Thyroid gland (tissue), 4 donors: ENCODE measurements around the gene SEC24D. TPM values are rescaled to one million over a fixed set of nuclear protein-coding genes. Genes with fewer than 3 reads are reported as not detected.

Source experiments
- DNase-seq, 2 donors: peaks; one replicate each; pipeline ENCODE4 v3.0.0-alpha.2; 2019
- H3K27ac ChIP-seq, 3 donors: fragments of 200-600 bp; sonication (generic); 1 replicate in 2 of 3; 2 replicates in 1 of 3; pipeline ENCODE4 v1.5.1; 2016 to 2019; ENCODE audit warnings: mild to moderate bottlenecking in 1 of 3, moderate library complexity in 1 of 3
- H3K27me3 ChIP-seq: fragments of 200-600 bp; sonication (generic); one replicate; pipeline ENCODE4 v1.5.1; 2019
- H3K36me3 ChIP-seq, 2 donors: fragments of 200-600 bp; sonication (generic); one replicate each; pipeline ENCODE4 v1.5.1; 2016 to 2019
- H3K4me1 ChIP-seq, 2 donors: fragments of 200-600 bp; sonication (generic); one replicate each; pipeline ENCODE4 v1.5.1; 2017 to 2019
- H3K4me3 ChIP-seq, 3 donors: fragments of 200-600 bp; sonication (generic); replicated peaks in 1 of 3; 1 replicate in 2 of 3; 2 replicates in 1 of 3; pipeline ENCODE4 v1.5.1; 2016; ENCODE audit warnings: mild to moderate bottlenecking in 1 of 3
- H3K9me3 ChIP-seq: fragments of 200-600 bp; sonication (generic); one replicate; pipeline ENCODE4 v1.5.1; 2017
- CTCF ChIP-seq, 6 experiments: fragments of 200-600 bp in 3 of 6; fragments of 450-650 bp in 3 of 6; sonication (generic) in 3 of 6; IDR thresholded peaks; one replicate each; pipeline ENCODE4 v1.5.1; 2016 to 2019; ENCODE audit warnings: antibody characterized with exemption in 6 of 6, mild to moderate bottlenecking in 2 of 6, inconsistent platforms in 1 of 6, moderate library complexity in 1 of 6
- POLR2A ChIP-seq, 2 donors: fragments of 450-650 bp; IDR thresholded peaks; one replicate each; pipeline ENCODE4 v1.6.1; 2017; ENCODE audit warnings: antibody characterized with exemption in 2 of 2, mild to moderate bottlenecking in 2 of 2, moderate library complexity in 1 of 2
- WGBS, 2 donors: methylation state at CpG; one replicate each; pipeline ENCODE4 v1.1.5; 2017; 5-methylcytosine and 5-hydroxymethylcytosine counted together
- intact Hi-C: fragments of 100-400 bp; cut with DNase I; formaldehyde crosslinking; loops from one replicate; pipeline ENCODE4 v1.15.1; 2023
- total RNA-seq, 4 donors: library from RNA; depleted of rRNA; stranded (reverse); fragments of >200 nt; gene quantifications; one replicate each; pipeline ENCODE4 v1.2.3, GENCODE V29; 2016

SEC24D gene
- total RNA-seq, 4 donors from 2014 or later = 56.3 to 120 (median 80.4) TPM

- WGBS, 2 donors = 65 to 76% methylated on average over 2 of the region's 2 CpGs
- H3K27ac ChIP-seq = peak overlapping the region in 2 of 3 donors; percentile 43 to 47
- TF ChIP-seq CTCF (IDR thresholded peaks at IDR 0.05) (no peak), POLR2A (IDR thresholded peaks at IDR 0.05) (no peak)
- H3K9me3 ChIP-seq = no peaks in the 10 kb centered on the region
- no peaks in the 10 kb centered on the region for H3K27me3 ChIP-seq
- peaks cover 24 to 36% of the 10 kb centered on the region in 2 donors for H3K4me1 ChIP-seq
- no peak for DNase-seq
- H3K36me3 ChIP-seq = peaks cover 11 to 19% of the 10 kb centered on the region in 2 donors
- no peak overlapping the region for H3K4me3 ChIP-seq
- intact Hi-C loops = loop anchor here (10.0 kb wide), 1 partner anchor 203 kb away; no protein-coding TSS in a partner anchor
These were observed 74.4 kb downstream of the SEC24D start for GRCh38 chr4:118761397-118762016.

GRCh38 chr4:118760493-118760892 is 75.4 kb downstream of the SEC24D start:
- Histone ChIP-seq H3K9me3 (no peaks in the 10 kb centered on the region), H3K4me1 (peaks cover 18 to 30% of the 10 kb centered on the region in 2 donors), H3K27me3 (no peaks in the 10 kb centered on the region), H3K4me3 (no peak overlapping the region), H3K27ac (peak overlapping the region in 2 of 3 donors; percentile 21 to 47), H3K36me3 (peaks cover 6 to 15% of the 10 kb centered on the region in 2 donors)
- intact Hi-C loops = loop anchor here (10.0 kb wide), 1 partner anchor 204 kb away; no protein-coding TSS in a partner anchor
- WGBS, 2 donors = 98% methylated on average over 5 of the region's 5 CpGs
- DNase-seq = no peak
- no peak for TF ChIP-seq CTCF (IDR thresholded peaks at IDR 0.05)
- no peak for TF ChIP-seq POLR2A (IDR thresholded peaks at IDR 0.05)

- Histone ChIP-seq H3K36me3 (peaks cover 6 to 15% of the 10 kb centered on the region in 2 donors), H3K27ac (peak overlapping the region in 2 of 3 donors; percentile 11 to 21), H3K4me3 (no peak overlapping the region), H3K9me3 (no peaks in the 10 kb centered on the region), H3K27me3 (no peaks in the 10 kb centered on the region), H3K4me1 (peaks cover 14 to 26% of the 10 kb centered on the region in 2 donors)
- WGBS, 2 donors = 88 to 90% methylated on average over 3 of the region's 3 CpGs
- intact Hi-C loops = loop anchor here (10.0 kb wide), 1 partner anchor 205 kb away; no protein-coding TSS in a partner anchor
- no peak for DNase-seq
- no peak for TF ChIP-seq CTCF (IDR thresholded peaks at IDR 0.05)
These were observed 75.8 kb downstream of the SEC24D start for GRCh38 chr4:118760092-118760491.

- Histone ChIP-seq H3K27me3 (no peaks in the 10 kb centered on the region), H3K4me1 (peaks cover 10 to 24% of the 10 kb centered on the region in 2 donors), H3K36me3 (peaks cover 6 to 13% of the 10 kb centered on the region in 2 donors), H3K27ac (peak overlapping the region in 2 of 3 donors; percentile 11 to 21), H3K9me3 (no peaks in the 10 kb centered on the region), H3K4me3 (no peak overlapping the region)
- WGBS, 2 donors = 82 to 84% methylated on average over 2 of the region's 2 CpGs
- TF ChIP-seq POLR2A (IDR thresholded peaks at IDR 0.05) (no peak), CTCF (IDR thresholded peaks at IDR 0.05) (no peak)
- DNase-seq = no peak
- intact Hi-C loops = no loop called here
These were observed 76.4 kb downstream of the SEC24D start for GRCh38 chr4:118759481-118759880.

GRCh38 chr4:118758293-118758692 is 77.6 kb downstream of the SEC24D start:
- no peak for DNase-seq
- Histone ChIP-seq H3K4me3 (no peak overlapping the region), H3K27ac (no peak overlapping the region), H3K4me1 (peaks cover 10 to 18% of the 10 kb centered on the region in 2 donors), H3K9me3 (no peaks in the 10 kb centered on the region), H3K36me3 (peaks cover 6 to 7% of the 10 kb centered on the region in 2 donors), H3K27me3 (no peaks in the 10 kb centered on the region)
- no peak for TF ChIP-seq CTCF (IDR thresholded peaks at IDR 0.05)
- no peak for TF ChIP-seq POLR2A (IDR thresholded peaks at IDR 0.05)
- 84% methylated on average over 5 of the region's 5 CpGs for WGBS, 2 donors
- intact Hi-C loops = no loop called here
